GM23338 (cell line): ENCODE results near the gene NKD1. TPM values are rescaled to one million over a fixed set of nuclear protein-coding genes. Genes with fewer than 3 reads are reported as not detected.

Experiments
- ATAC-seq: fragments of 200-7000 bp; cut with Tn5 transposase; 3 replicates; pipeline ENCODE4 v1.9.1; 2020
- DNase-seq: peaks from one replicate; pipeline ENCODE4 v3.0.0-alpha.2; 2015; ENCODE audit warnings: low spot score
- H2AFZ ChIP-seq: fragments of 200-600 bp; sonication (generic); 2 replicates; pipeline ENCODE4 v1.8.0; 2016; ENCODE audit warnings: antibody characterized with exemption, mild to moderate bottlenecking, moderate library complexity
- H3F3A ChIP-seq: fragments of 200-600 bp; sonication (generic); replicated peaks from 2 replicates; pipeline ENCODE4 v1.8.0; 2017; ENCODE audit warnings: antibody characterized with exemption, mixed run types, low read depth
- H3K27ac ChIP-seq: fragments of 200-600 bp; sonication (generic); 2 replicates; pipeline ENCODE4 v1.6.1; 2016; ENCODE audit warnings: low read depth
- H3K27me3 ChIP-seq: fragments of 200-600 bp; sonication (generic); 2 replicates; pipeline ENCODE4 v1.8.0; 2016; ENCODE audit warnings: mild to moderate bottlenecking, mixed run types, moderate library complexity; ENCODE audit not compliant: insufficient read depth
- H3K36me3 ChIP-seq: fragments of 200-600 bp; sonication (generic); 2 replicates; pipeline ENCODE4 v1.8.0; 2016; ENCODE audit warnings: mild to moderate bottlenecking; ENCODE audit not compliant: insufficient read depth
- H3K4me1 ChIP-seq: fragments of 200-600 bp; sonication (generic); 2 replicates; pipeline ENCODE4 v1.8.0; 2016; ENCODE audit warnings: mild to moderate bottlenecking, moderate library complexity; ENCODE audit not compliant: insufficient read depth
- H3K4me2 ChIP-seq: fragments of 200-600 bp; sonication (generic); 2 replicates; pipeline ENCODE4 v1.7.1; 2017; ENCODE audit warnings: mixed run types
- H3K4me3 ChIP-seq: fragments of 200-600 bp; sonication (generic); 2 replicates; pipeline ENCODE4 v1.6.1; 2016; ENCODE audit warnings: mixed run types
- H3K79me2 ChIP-seq: fragments of 200-600 bp; sonication (generic); replicated peaks from 2 replicates; pipeline ENCODE4 v1.8.0; 2017; ENCODE audit warnings: mild to moderate bottlenecking; ENCODE audit not compliant: insufficient read depth
- H3K9me2 ChIP-seq: fragments of 200-600 bp; sonication (generic); 2 replicates; pipeline ENCODE4 v1.8.0; 2017; ENCODE audit not compliant: insufficient read depth
- H4K20me1 ChIP-seq: fragments of 200-600 bp; sonication (generic); replicated peaks from 2 replicates; pipeline ENCODE4 v1.8.0; 2017; ENCODE audit warnings: mild to moderate bottlenecking; ENCODE audit not compliant: insufficient read depth
- H3K27ac Mint-ChIP-seq: 2 replicates; pipeline ENCODE4 v1.8.0; 2020; ENCODE audit warnings: inconsistent platforms, mild to moderate bottlenecking, moderate library complexity, mixed read lengths
- H3K27me3 Mint-ChIP-seq: 3 replicates; pipeline ENCODE4 v1.8.0; 2022; ENCODE audit warnings: low read depth, mild to moderate bottlenecking, moderate library complexity, mixed read lengths, inconsistent platforms; ENCODE audit not compliant: insufficient read depth, poor library complexity
- H3K36me3 Mint-ChIP-seq: 3 replicates; pipeline ENCODE4 v1.8.0; 2021; ENCODE audit warnings: low read depth, mild to moderate bottlenecking, inconsistent platforms, moderate library complexity, mixed read lengths
- H3K4me1 Mint-ChIP-seq: 3 replicates; pipeline ENCODE4 v1.8.0; 2020; ENCODE audit warnings: mild to moderate bottlenecking, inconsistent platforms, mixed read lengths
- H3K4me3 Mint-ChIP-seq: 3 replicates; pipeline ENCODE4 v1.8.0; 2021; ENCODE audit warnings: moderate library complexity, mild to moderate bottlenecking, inconsistent platforms, mixed read lengths
- H3K9me3 Mint-ChIP-seq: 3 replicates; pipeline ENCODE4 v1.8.0; 2020; ENCODE audit warnings: moderate library complexity, mild to moderate bottlenecking, inconsistent platforms, mixed read lengths
- CREB1 ChIP-seq: fragments of 250-450 bp; sonication (Bioruptor Pico); IDR thresholded peaks from 2 replicates; pipeline ENCODE4 v1.5.0; 2020; ENCODE audit warnings: low read depth, mild to moderate bottlenecking, moderate library complexity
- CTCF ChIP-seq, 2 experiments: fragments of 200-600 bp in 1 of 2; sonication (generic) in 1 of 2; conservative IDR thresholded peaks; 2 replicates each; pipeline versions ENCODE4 v1.5.1 to v1.6.1; 2016 to 2017; ENCODE audit warnings: antibody characterized with exemption in 2 of 2, low read depth in 2 of 2, mild to moderate bottlenecking in 2 of 2, moderate library complexity in 1 of 2
- ETS1 ChIP-seq: IDR thresholded peaks from 2 replicates; pipeline ENCODE4 v1.6.1; 2016; ENCODE audit warnings: antibody characterized with exemption
- EZH2 ChIP-seq: fragments of 200-600 bp; sonication (generic); IDR thresholded peaks from one replicate; pipeline ENCODE4 v1.8.0; 2017; ENCODE audit warnings: antibody characterized with exemption, mild to moderate bottlenecking, low read depth; ENCODE audit not compliant: unreplicated experiment
- EZH2phosphoT487 ChIP-seq: fragments of 200-600 bp; sonication (generic); IDR thresholded peaks from one replicate; pipeline ENCODE4 v1.8.1; 2018; ENCODE audit warnings: antibody characterized with exemption; ENCODE audit not compliant: unreplicated experiment
- JUNB ChIP-seq: IDR thresholded peaks from one replicate; pipeline ENCODE4 v1.6.1; 2016; ENCODE audit warnings: antibody characterized with exemption; ENCODE audit not compliant: unreplicated experiment
- NANOG ChIP-seq: IDR thresholded peaks from 2 replicates; pipeline ENCODE4 v1.6.1; 2016; ENCODE audit warnings: antibody characterized with exemption, borderline replicate concordance
- POLR2AphosphoS5 ChIP-seq: IDR thresholded peaks from 2 replicates; pipeline ENCODE4 v1.6.1; 2016; ENCODE audit warnings: antibody characterized with exemption, low read depth
- REST ChIP-seq: IDR thresholded peaks from one replicate; pipeline ENCODE4 v1.6.1; 2018; ENCODE audit warnings: antibody characterized with exemption; ENCODE audit not compliant: unreplicated experiment
- STAT1 ChIP-seq: IDR thresholded peaks from one replicate; pipeline ENCODE4 v1.6.1; 2016; ENCODE audit warnings: antibody characterized with exemption; ENCODE audit not compliant: unreplicated experiment
- ZNF114 ChIP-seq: fragments of 250-450 bp; sonication (Bioruptor Pico); IDR thresholded peaks from 2 replicates; pipeline ENCODE4 v1.5.0; 2020; ENCODE audit warnings: mild to moderate bottlenecking, moderate library complexity
- ZNF331 ChIP-seq: fragments of 250-450 bp; sonication (Bioruptor Pico); IDR thresholded peaks from 2 replicates; pipeline ENCODE4 v1.5.0; 2020; ENCODE audit warnings: low read depth, mild to moderate bottlenecking, moderate library complexity
- ZNF462 ChIP-seq: fragments of 250-450 bp; sonication (Bioruptor Pico); IDR thresholded peaks from 2 replicates; pipeline ENCODE4 v1.5.0; 2020; ENCODE audit warnings: mild to moderate bottlenecking, moderate library complexity
- polyA plus RNA-seq: library from polyadenylated mRNA; unstranded; fragments of >200 nt; fragmentation: Nextera tagmentation; extraction: Ambion mirVana; gene quantifications from 2 replicates; pipeline ENCODE4 v1.2.1, GENCODE V29; 2016
- total RNA-seq: library from RNA; depleted of rRNA; stranded (reverse); fragments of >200 nt; shearing (Covaris generic); gene quantifications from 2 replicates; pipeline ENCODE4 v1.2.3, GENCODE V29; 2014

NKD1 gene
- total and polyA plus RNA-seq, 2 experiments from 2014 or later = 2.1 to 2.3 TPM

- Histone ChIP-seq H3K4me3 (no peak within 1 kb of the TSS), H3K4me1 (no peaks in the 10 kb centered on the region), H3K9me2 (no peaks in the 10 kb centered on the region), H3F3A (no peaks in the 10 kb centered on the region), H4K20me1 (no peaks in the 10 kb centered on the region), H2AFZ (no peak within 1 kb of the TSS), H3K4me2 (no peak within 1 kb of the TSS), H3K36me3 (no peaks in the 10 kb centered on the region), H3K79me2 (no peaks in the 10 kb centered on the region), H3K27ac (no peak within 1 kb of the TSS), H3K27me3 (no peaks in the 10 kb centered on the region)
- no peak for TF ChIP-seq EZH2phosphoT487
- no peak for TF ChIP-seq CTCF (conservative IDR thresholded peaks at IDR 0.05; ENCODE audit: low read depth in 2 of 2)
- TF ChIP-seq ZNF462 (CRISPR knock-in tag) = no peak
- no peak for TF ChIP-seq NANOG
- no peak for TF ChIP-seq POLR2AphosphoS5
- no peak for TF ChIP-seq JUNB
- TF ChIP-seq REST = no peak
- no peak for TF ChIP-seq EZH2
- no peak for TF ChIP-seq ETS1
- TF ChIP-seq ZNF114 (CRISPR knock-in tag) = no peak
- no peak for TF ChIP-seq ZNF331 (CRISPR knock-in tag)
- no peak for TF ChIP-seq CREB1 (CRISPR knock-in tag)
- no peak for TF ChIP-seq STAT1
- no peak within 1 kb of the TSS for H3K27ac Mint-ChIP-seq
- H3K27me3 Mint-ChIP-seq = peaks cover 3% of the 10 kb centered on the region
- H3K9me3 Mint-ChIP-seq = no peaks in the 10 kb centered on the region
- no peaks in the 10 kb centered on the region; the same call in 2 of the 3 replicates for H3K4me1 Mint-ChIP-seq
- no peak within 1 kb of the TSS for H3K4me3 Mint-ChIP-seq
- no peaks in the 10 kb centered on the region for H3K36me3 Mint-ChIP-seq
- ATAC-seq (no peak), DNase-seq (no peak)
Measured at GRCh38 chr16:50681021-50681885, 133.1 kb downstream of the NKD1 start, which contains the start of gene SNX20. Gene SNX20 (minus strand): TSS chr16:50681312. CDS start chr16:50677526, 3,786 bp downstream.
